ENCODE measurements around the gene TSPYL2.

TSPYL2 gene

GRCh38 chrX:53125506-53125905 lies 43.3 kb downstream of the TSPYL2 start:
- TF ChIP-seq GATA1 (IDR thresholded peaks at IDR 0.05; ENCODE audit: low read depth, low read length) (no peak), POLR2A (IDR thresholded peaks at IDR 0.05; ENCODE audit: low read length) (no peak)

DNA sequence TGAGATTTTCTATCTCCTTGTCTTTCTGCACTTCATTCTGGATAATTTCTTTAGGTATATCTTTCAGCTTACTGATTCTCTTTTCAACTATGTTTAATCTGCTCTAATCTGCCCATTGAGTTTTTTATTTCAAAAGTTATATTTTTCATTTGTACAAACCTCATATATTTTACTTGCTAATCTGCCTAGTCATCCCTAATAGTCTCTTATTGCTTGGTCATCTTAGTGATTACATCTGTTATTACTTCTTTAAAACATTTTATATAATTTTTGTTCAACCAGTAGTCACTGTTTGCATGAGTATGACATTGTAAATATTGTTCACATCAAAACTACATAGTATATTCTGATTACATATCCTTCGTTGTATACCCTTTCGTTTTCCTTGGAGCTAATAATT lies 44.2 kb downstream of the TSPYL2 start:
- no peak for TF ChIP-seq GATA1 (IDR thresholded peaks at IDR 0.05; ENCODE audit: low read depth, low read length)
- no peak for TF ChIP-seq POLR2A (IDR thresholded peaks at IDR 0.05; ENCODE audit: low read length)
- no peak for DNase-seq

More at GRCh38 chrX:53125506-53125905, 43.3 kb downstream of the TSPYL2 start:
- no peak for DNase-seq

GRCh38 chrX:53128097-53128749 lies 46.1 kb downstream of the TSPYL2 start:
- TF ChIP-seq GATA1 (IDR thresholded peaks at IDR 0.05; ENCODE audit: low read depth, low read length) (no peak), POLR2A (IDR thresholded peaks at IDR 0.05; ENCODE audit: low read length) (no peak)
- DNase-seq, result no peak

GRCh38 chrX:53133400-53133799 lies 51.2 kb downstream of the TSPYL2 start:
- no peak for TF ChIP-seq GATA1 (IDR thresholded peaks at IDR 0.05; ENCODE audit: low read depth, low read length)
- TF ChIP-seq POLR2A (IDR thresholded peaks at IDR 0.05; ENCODE audit: low read length), result no peak
- no peak for DNase-seq

DNA sequence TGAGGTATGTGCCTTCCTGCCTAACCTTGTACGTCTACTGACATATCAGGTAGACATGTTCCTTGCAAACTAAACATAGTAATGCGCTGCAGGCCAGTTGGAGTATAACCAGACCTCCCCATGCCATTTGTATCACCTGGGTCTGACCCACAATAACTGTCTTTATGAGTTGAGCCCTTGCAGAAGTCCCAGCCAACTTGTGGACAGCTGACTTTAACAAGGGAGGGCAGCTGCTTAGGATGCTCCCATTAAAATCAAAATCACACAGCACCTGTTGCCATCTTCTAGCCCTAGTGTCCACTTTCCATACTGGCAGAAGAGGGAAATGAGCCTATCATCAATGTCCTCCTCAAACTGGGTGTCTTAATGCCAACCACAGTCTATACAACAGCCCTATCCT lies 53.4 kb downstream of the TSPYL2 start:
- no peak for DNase-seq
- TF ChIP-seq POLR2A (IDR thresholded peaks at IDR 0.05; ENCODE audit: low read length) (no peak), GATA1 (IDR thresholded peaks at IDR 0.05; ENCODE audit: low read depth, low read length) (no peak)
